Osteocyte (in vitro differentiated cells): ENCODE measurements around the gene THAP7. TPM values are rescaled to one million over a fixed set of nuclear protein-coding genes. Genes with fewer than 3 reads are reported as not detected.

Experiments
- DNase-seq: peaks from one replicate; pipeline ENCODE4 v3.0.0; 2021; ENCODE audit warnings: mixed read lengths; ENCODE audit not compliant: unreplicated experiment; ENCODE audit errors: extremely low spot score
- H3K27ac Mint-ChIP-seq: one replicate; pipeline ENCODE4 v1.8.0; 2021; ENCODE audit warnings: mild to moderate bottlenecking, mixed read lengths; ENCODE audit not compliant: unreplicated experiment
- H3K27me3 Mint-ChIP-seq: one replicate; pipeline ENCODE4 v1.8.0; 2021; ENCODE audit warnings: mixed read lengths; ENCODE audit not compliant: unreplicated experiment
- H3K36me3 Mint-ChIP-seq: one replicate; pipeline ENCODE4 v1.8.0; 2021; ENCODE audit warnings: mixed read lengths; ENCODE audit not compliant: unreplicated experiment
- H3K4me1 Mint-ChIP-seq: one replicate; pipeline ENCODE4 v1.8.0; 2021; ENCODE audit warnings: mixed read lengths; ENCODE audit not compliant: unreplicated experiment
- H3K4me3 Mint-ChIP-seq: one replicate; pipeline ENCODE4 v1.8.0; 2021; ENCODE audit warnings: mild to moderate bottlenecking, moderate library complexity, mixed read lengths; ENCODE audit not compliant: unreplicated experiment
- H3K9me3 Mint-ChIP-seq: one replicate; pipeline ENCODE4 v1.8.0; 2021; ENCODE audit warnings: mixed read lengths; ENCODE audit not compliant: unreplicated experiment
- total RNA-seq: library from RNA; stranded (reverse); gene quantifications from 2 replicates; pipeline ENCODE4 v1.2.1, GENCODE V29; 2021
- TF ChIP-seq, protein P1 (sequence below): fragments of 200-600 bp; sonication (generic); IDR thresholded peaks from 2 replicates; pipeline ENCODE4 v1.5.0; 2021; ENCODE audit warnings: antibody characterized with exemption, mild to moderate bottlenecking, moderate library complexity

THAP7 gene
- total RNA-seq, 1 donor from 2014 or later, result 27.0 TPM

- Mint-ChIP-seq H3K27me3 (no peaks in the 10 kb centered on the region), H3K4me1 (peaks cover 24% of the 10 kb centered on the region), H3K9me3 (no peaks in the 10 kb centered on the region), H3K4me3 (no peak overlapping the region), H3K27ac (no peak overlapping the region), H3K36me3 (no peaks in the 10 kb centered on the region)
- no peak for DNase-seq
- TF ChIP-seq, protein P1, sequence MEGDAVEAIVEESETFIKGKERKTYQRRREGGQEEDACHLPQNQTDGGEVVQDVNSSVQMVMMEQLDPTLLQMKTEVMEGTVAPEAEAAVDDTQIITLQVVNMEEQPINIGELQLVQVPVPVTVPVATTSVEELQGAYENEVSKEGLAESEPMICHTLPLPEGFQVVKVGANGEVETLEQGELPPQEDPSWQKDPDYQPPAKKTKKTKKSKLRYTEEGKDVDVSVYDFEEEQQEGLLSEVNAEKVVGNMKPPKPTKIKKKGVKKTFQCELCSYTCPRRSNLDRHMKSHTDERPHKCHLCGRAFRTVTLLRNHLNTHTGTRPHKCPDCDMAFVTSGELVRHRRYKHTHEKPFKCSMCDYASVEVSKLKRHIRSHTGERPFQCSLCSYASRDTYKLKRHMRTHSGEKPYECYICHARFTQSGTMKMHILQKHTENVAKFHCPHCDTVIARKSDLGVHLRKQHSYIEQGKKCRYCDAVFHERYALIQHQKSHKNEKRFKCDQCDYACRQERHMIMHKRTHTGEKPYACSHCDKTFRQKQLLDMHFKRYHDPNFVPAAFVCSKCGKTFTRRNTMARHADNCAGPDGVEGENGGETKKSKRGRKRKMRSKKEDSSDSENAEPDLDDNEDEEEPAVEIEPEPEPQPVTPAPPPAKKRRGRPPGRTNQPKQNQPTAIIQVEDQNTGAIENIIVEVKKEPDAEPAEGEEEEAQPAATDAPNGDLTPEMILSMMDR, result no peak
Observed at GRCh38 chr22:21033895-21034294, 32.0 kb upstream of the THAP7 start.

DNA sequence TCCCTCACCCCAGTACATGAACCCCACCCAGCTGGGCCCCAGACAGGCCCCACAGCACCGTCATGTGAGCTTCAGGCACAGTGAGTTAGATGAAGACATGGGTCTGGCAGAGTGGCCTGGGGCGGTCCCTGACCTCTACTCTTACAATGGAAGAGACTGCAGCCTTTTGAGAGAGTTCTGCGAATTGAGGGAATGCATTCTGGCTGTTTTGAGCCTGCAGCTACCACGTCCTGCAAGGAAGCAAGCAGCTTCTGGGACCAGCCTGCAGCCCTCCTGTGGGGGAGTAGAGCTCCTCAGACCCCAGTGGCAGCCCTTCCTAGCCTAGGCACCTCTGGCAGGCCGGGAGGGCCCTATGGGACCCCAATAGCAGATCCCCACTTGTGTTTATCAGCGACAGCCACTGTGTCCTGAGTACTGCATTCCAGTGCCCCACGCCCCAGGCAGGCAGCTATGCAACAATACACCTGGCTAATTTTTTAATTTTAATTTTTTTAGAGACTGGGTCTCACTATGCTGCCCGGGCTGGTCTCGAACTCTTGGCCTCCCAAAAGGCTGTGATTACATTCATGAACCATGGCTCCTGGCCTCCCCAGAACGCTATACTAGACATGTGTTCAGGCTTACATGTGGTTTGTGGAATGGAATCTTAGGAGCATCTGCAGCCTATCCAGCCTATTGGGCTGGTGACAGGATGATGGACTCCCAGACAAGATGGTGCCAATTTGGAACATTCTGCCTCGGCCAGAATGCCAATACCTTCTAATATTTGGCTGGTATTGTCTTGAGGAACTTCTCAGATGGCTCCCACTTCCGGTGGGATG lies 31.2 kb upstream of the THAP7 start:
- no peak for DNase-seq
- no peak overlapping the region for H3K27ac Mint-ChIP-seq
- H3K4me1 Mint-ChIP-seq, result peaks cover 18% of the 10 kb centered on the region
- no peaks in the 10 kb centered on the region for H3K36me3 Mint-ChIP-seq
- no peaks in the 10 kb centered on the region for H3K9me3 Mint-ChIP-seq
- TF ChIP-seq, protein P1, result no peak
- H3K27me3 Mint-ChIP-seq, result no peaks in the 10 kb centered on the region
- no peak overlapping the region for H3K4me3 Mint-ChIP-seq

DNA sequence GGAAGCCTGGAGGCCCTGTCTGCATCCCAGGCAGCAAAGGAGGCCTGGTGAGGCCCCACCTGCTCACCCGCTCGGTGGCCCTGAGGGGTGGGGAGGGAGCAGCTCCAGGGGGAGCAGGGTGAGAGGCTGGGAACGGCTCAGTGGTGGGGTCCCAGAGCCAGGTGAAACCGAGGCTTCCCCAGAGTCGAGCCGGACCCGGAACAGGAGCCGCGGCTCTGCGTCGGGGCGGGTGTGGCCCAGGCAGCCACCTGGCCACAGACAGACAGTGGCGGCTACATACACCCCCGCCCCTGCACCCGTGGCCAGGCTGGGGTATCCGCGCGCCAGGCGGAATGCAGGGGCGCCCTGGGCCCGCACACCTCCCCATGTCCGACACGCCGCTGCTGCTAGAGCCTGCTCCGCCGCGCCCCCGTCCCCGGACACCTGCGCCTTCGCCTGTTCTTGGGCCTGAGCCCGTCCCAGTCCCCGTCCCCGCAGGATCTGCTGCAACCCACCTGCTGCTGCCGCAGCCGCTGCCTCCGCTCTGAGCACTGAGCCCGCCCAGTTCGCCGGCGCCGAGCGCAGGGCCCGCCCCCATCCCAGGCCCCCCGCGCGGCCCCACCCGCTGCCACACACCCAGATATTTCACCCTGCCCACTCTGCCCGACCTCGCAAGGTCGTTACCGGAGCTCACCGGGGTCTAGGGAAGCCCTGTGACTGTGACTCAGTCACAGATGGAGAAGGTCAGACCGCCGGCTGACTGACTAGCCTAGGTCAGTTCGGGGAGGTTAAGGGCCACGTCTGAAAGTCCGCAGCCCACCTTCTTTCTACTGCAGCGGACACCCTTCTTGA lies 30.3 kb upstream of the THAP7 start, which contains the start of gene SLC7A4:
SLC7A4 (minus strand) TSS at position 525 of the 831 bp plus-strand sequence. CDS start 749 bp downstream, outside the sequence.
- H3K4me3 Mint-ChIP-seq, result no peak within 1 kb of the TSS
- H3K27me3 Mint-ChIP-seq, result no peaks in the 10 kb centered on the region
- DNase-seq, result no peak
- H3K4me1 Mint-ChIP-seq, result peaks cover 16% of the 10 kb centered on the region
- H3K9me3 Mint-ChIP-seq, result no peaks in the 10 kb centered on the region
- H3K36me3 Mint-ChIP-seq, result no peaks in the 10 kb centered on the region
- H3K27ac Mint-ChIP-seq, result no peak within 1 kb of the TSS
- TF ChIP-seq, protein P1, result no peak

DNA sequence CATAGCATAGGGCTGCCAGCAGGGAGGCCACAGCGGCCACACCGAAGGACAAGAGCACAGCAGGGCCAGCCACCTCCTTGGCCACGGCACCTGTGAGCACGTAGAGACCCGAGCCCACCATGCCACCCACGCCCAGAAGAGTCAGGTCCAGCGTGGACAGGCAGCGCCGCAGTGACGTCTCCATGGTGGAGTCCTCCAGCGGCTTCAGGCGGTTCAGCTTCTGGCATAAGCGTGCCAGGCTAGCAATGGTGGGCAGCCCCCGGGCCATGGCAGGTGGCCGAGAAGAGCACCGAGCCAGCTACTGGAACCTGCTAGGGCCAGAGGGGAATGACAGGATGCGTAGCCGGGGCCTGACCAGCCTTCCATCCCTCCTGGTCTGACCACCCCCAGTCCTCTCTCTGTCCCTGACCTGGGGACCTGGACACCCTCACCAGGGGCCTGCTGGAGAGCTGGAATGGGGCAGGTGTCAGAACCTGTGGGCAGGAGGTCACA lies 29.7 kb upstream of the THAP7 start:
- Mint-ChIP-seq H3K4me1 (peaks cover 17% of the 10 kb centered on the region), H3K9me3 (no peaks in the 10 kb centered on the region), H3K4me3 (no peak overlapping the region), H3K27me3 (no peaks in the 10 kb centered on the region), H3K27ac (no peak overlapping the region), H3K36me3 (no peaks in the 10 kb centered on the region)
- TF ChIP-seq, protein P1, result no peak
- no peak for DNase-seq
